ENCODE results near the gene CEP350. TPM values are rescaled to one million over a fixed set of nuclear protein-coding genes. Genes with fewer than 3 reads are reported as not detected.

CEP350 gene
- total RNA-seq, 1 experiment from 2014 or later = 27.6 TPM

GRCh38 chr1:180057883-180058396, 103.3 kb downstream of the CEP350 start:
- Histone ChIP-seq H3K4me3 (replicated peaks in 1 of 2; ENCODE audit: low read depth in 1 of 2, low read length in 2 of 2) (no peak overlapping the region), H3K9me2 (ENCODE audit: insufficient read depth) (no peaks in the 10 kb centered on the region), H3K4me1 (ENCODE audit: control insufficient read depth in 1 of 2, insufficient read depth in 2 of 2, low read length in 2 of 2) (no peaks in the 10 kb centered on the region), H3K27ac (ENCODE audit: low read depth, low read length) (no peak overlapping the region), H3K27me3 (ENCODE audit: insufficient read depth, low read length) (no peaks in the 10 kb centered on the region), H3K36me3 (ENCODE audit: control insufficient read depth in 1 of 2, insufficient read depth in 2 of 2, low read length in 2 of 2) (peaks cover 0 to 12% of the 10 kb centered on the region in 2 experiments; a peak in 2 of 4 replicates), H3K79me2 (ENCODE audit: insufficient read depth, low read length) (no peaks in the 10 kb centered on the region), H2AFZ (ENCODE audit: low read depth, low read length, poor library complexity, severe bottlenecking) (no peak overlapping the region), H4K20me1 (ENCODE audit: insufficient read depth) (0 out of 2 replicates have a peak, but pooled peaks cover 3% of the 10 kb centered on the region), H3K9ac (ENCODE audit: low read length) (no peak overlapping the region), H3K4me2 (ENCODE audit: low read length) (no peak overlapping the region), H3K9me3 (ENCODE audit: control insufficient read depth in 1 of 2, insufficient read depth in 1 of 2, low read depth in 1 of 2, low read length in 2 of 2) (no peaks in the 10 kb centered on the region)
- ChIA-PET CTCF (no interaction called here), POLR2A (no interaction called here), RAD21 (ENCODE audit: low non-redundant PET in 1 of 2, low total read pairs in 2 of 2, uncharacterized antibody in 2 of 2, unreplicated experiment in 2 of 2) (no interaction called here)
- TF ChIP-seq YY1 (IDR thresholded peaks at IDR 0.05; ENCODE audit: extremely low read depth, insufficient replicate concordance, low read depth, low read length) (no peak), CTCF (IDR thresholded peaks at IDR 0.05 in 2 of 3, conservative IDR thresholded peaks at IDR 0.05 in 1 of 3; ENCODE audit: borderline replicate concordance in 1 of 3, insufficient read depth in 1 of 3, low read depth in 2 of 3, low read length in 2 of 3) (no peak), EGR1 (IDR thresholded peaks at IDR 0.05; ENCODE audit: low read depth) (no peak), POLR2A (IDR thresholded peaks at IDR 0.05; ENCODE audit: borderline replicate concordance, extremely low read depth, insufficient read depth, insufficient read length) (no peak), CEBPB (IDR thresholded peaks at IDR 0.05; ENCODE audit: low read depth) (no peak), SRF (IDR thresholded peaks at IDR 0.05; ENCODE audit: low read depth) (no peak), POLR2AphosphoS5 (IDR thresholded peaks at IDR 0.05; ENCODE audit: low read depth, low read length) (no peak), RAD21 (IDR thresholded peaks at IDR 0.05; ENCODE audit: low read depth) (no peak), CBX3 (IDR thresholded peaks at IDR 0.05; ENCODE audit: low read depth) (no peak), EZH2phosphoT487 (IDR thresholded peaks at IDR 0.05; ENCODE audit: borderline replicate concordance) (no peak), JUND (IDR thresholded peaks at IDR 0.05) (no peak), ZBTB33 (IDR thresholded peaks at IDR 0.05; ENCODE audit: extremely low read depth, insufficient replicate concordance, low read length) (no peak), MAX (IDR thresholded peaks at IDR 0.05) (no peak), ATF3 (IDR thresholded peaks at IDR 0.05) (no peak), TCF7L2 (IDR thresholded peaks at IDR 0.05; ENCODE audit: borderline replicate concordance, extremely low read depth, insufficient read depth, insufficient read length) (no peak), EZH2 (IDR thresholded peaks at IDR 0.05) (no peak), ZNF274 (IDR thresholded peaks at IDR 0.05; ENCODE audit: low read depth, low read length) (no peak)
- intact Hi-C loops (cut with micrococcal nuclease) = no loop called here
- BruUV-seq (replicated peaks) = no TSS peak
- DNase-seq (ENCODE audit: low read depth, low spot score) (no peak), ATAC-seq (no peak)

Measured in HCT116 (cell line).